ENCODE measurements around the gene ARHGAP22.

DNA sequence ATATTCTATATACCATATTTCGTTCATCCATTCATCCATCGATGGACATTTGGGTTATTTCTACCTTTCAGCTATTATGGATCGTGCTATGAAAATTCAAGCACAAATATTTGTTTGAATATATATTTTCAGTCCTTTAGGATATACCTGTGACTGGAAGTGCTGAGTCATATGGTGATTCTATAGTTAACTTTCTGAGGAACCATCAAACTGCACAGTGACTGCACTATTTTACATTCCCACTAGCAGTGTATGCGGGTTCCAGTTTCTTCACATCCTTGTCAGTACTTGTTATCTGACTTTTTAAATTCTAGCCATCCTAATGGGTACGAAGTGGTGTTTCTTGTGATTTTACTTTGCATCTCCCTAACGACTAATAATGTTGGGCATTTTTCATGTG lies 194.4 kb downstream of the ARHGAP22 start:
- no peak for TF ChIP-seq CTCF (IDR thresholded peaks at IDR 0.05)
- no peak for TF ChIP-seq POLR2A (IDR thresholded peaks at IDR 0.05)
- TF ChIP-seq POLR2AphosphoS5 (IDR thresholded peaks at IDR 0.05) = no peak
